Mesenchymal stem cell (in vitro differentiated cells and primary cell): ENCODE measurements around the gene PARD3.

ENCODE experiments used
- DNase-seq: peaks from one replicate; pipeline ENCODE4 v3.0.0-alpha.2; 2013
- H2AFZ ChIP-seq: one replicate; pipeline ENCODE4 v1.6.1; 2013; ENCODE audit warnings: low read depth, mild to moderate bottlenecking, control low read depth, inconsistent platforms, low read length, moderate library complexity
- H2AK5ac ChIP-seq: 2 replicates; pipeline ENCODE4 v1.6.1; 2013; ENCODE audit warnings: low read length, moderate library complexity, mild to moderate bottlenecking, inconsistent platforms; ENCODE audit not compliant: severe bottlenecking
- H2BK120ac ChIP-seq: one replicate; pipeline ENCODE4 v1.6.1; 2013; ENCODE audit warnings: low read depth, mild to moderate bottlenecking, inconsistent platforms, low read length, moderate library complexity
- H2BK12ac ChIP-seq, 2 experiments: one replicate each; pipeline ENCODE4 v1.6.1; 2013; ENCODE audit warnings: inconsistent platforms in 2 of 2, low read length in 2 of 2, mild to moderate bottlenecking in 2 of 2, moderate library complexity in 2 of 2, control low read depth in 1 of 2
- H2BK15ac ChIP-seq: one replicate; pipeline ENCODE4 v1.6.1; 2013; ENCODE audit warnings: mild to moderate bottlenecking, low read depth, inconsistent platforms; ENCODE audit not compliant: poor library complexity, severe bottlenecking
- H2BK5ac ChIP-seq: 2 replicates; pipeline ENCODE4 v1.6.1; 2013; ENCODE audit warnings: low read depth, mild to moderate bottlenecking, low read length, control low read depth, inconsistent platforms; ENCODE audit not compliant: poor library complexity, severe bottlenecking
- H3K14ac ChIP-seq, 2 experiments: one replicate each; pipeline ENCODE4 v1.6.1; 2013; ENCODE audit warnings: inconsistent platforms in 2 of 2, low read length in 2 of 2, control low read depth in 1 of 2, mild to moderate bottlenecking in 1 of 2, moderate library complexity in 1 of 2
- H3K18ac ChIP-seq, 2 experiments: one replicate each; pipeline ENCODE4 v1.6.1; 2013; ENCODE audit warnings: inconsistent platforms in 2 of 2, low read length in 2 of 2, control low read depth in 1 of 2, low read depth in 1 of 2, mild to moderate bottlenecking in 1 of 2
- H3K23ac ChIP-seq, 2 experiments: one replicate each; pipeline ENCODE4 v1.6.1; 2013; ENCODE audit warnings: inconsistent platforms in 2 of 2, low read length in 2 of 2, mild to moderate bottlenecking in 2 of 2, moderate library complexity in 2 of 2, control low read depth in 1 of 2
- H3K27ac ChIP-seq: 2 replicates; pipeline ENCODE4 v1.5.1; 2013; ENCODE audit warnings: mild to moderate bottlenecking, moderate library complexity, low read length, control low read depth, inconsistent platforms; ENCODE audit not compliant: poor library complexity, severe bottlenecking
- H3K27me3 ChIP-seq, 2 experiments: 2 replicates each; pipeline versions ENCODE4 v1.6.1 to v1.7.0; 2013; ENCODE audit warnings: low read length in 2 of 2, mild to moderate bottlenecking in 2 of 2, moderate library complexity in 2 of 2, control low read depth in 1 of 2, inconsistent platforms in 1 of 2; ENCODE audit not compliant: control insufficient read depth in 1 of 2, insufficient read depth in 1 of 2
- H3K36me3 ChIP-seq, 2 experiments: 2 replicates each; pipeline versions ENCODE4 v1.6.1 to v1.7.0; 2013; ENCODE audit warnings: low read length in 2 of 2, control low read depth in 1 of 2, inconsistent platforms in 1 of 2, low read depth in 1 of 2, mild to moderate bottlenecking in 1 of 2; ENCODE audit not compliant: insufficient read depth in 2 of 2, control insufficient read depth in 1 of 2
- H3K4ac ChIP-seq, 2 experiments: one replicate each; pipeline ENCODE4 v1.6.1; 2013; ENCODE audit warnings: inconsistent platforms in 2 of 2, low read length in 2 of 2, mild to moderate bottlenecking in 2 of 2, moderate library complexity in 2 of 2, control low read depth in 1 of 2, low read depth in 1 of 2
- H3K4me1 ChIP-seq: 2 replicates; pipeline ENCODE4 v1.6.1; 2013; ENCODE audit warnings: low read depth, low read length, control low read depth; ENCODE audit not compliant: control insufficient read depth, insufficient read depth
- H3K4me2 ChIP-seq: 2 replicates; pipeline ENCODE4 v1.6.1; 2013; ENCODE audit warnings: low read length, mild to moderate bottlenecking, inconsistent platforms; ENCODE audit not compliant: poor library complexity, severe bottlenecking
- H3K4me3 ChIP-seq, 2 experiments: 2 replicates each; pipeline versions ENCODE4 v1.5.1 to v1.7.0; 2013; ENCODE audit warnings: low read length in 2 of 2, mild to moderate bottlenecking in 2 of 2, control low read depth in 1 of 2, low read depth in 1 of 2; ENCODE audit not compliant: insufficient read depth in 1 of 2
- H3K79me1 ChIP-seq: replicated peaks from 2 replicates; pipeline ENCODE4 v1.6.1; 2013; ENCODE audit warnings: mild to moderate bottlenecking, control low read depth, low read length, inconsistent platforms; ENCODE audit not compliant: poor library complexity, severe bottlenecking
- H3K9ac ChIP-seq: 2 replicates; pipeline ENCODE4 v1.7.0; 2013; ENCODE audit warnings: mild to moderate bottlenecking, low read length, moderate library complexity
- H3K9me3 ChIP-seq: 2 replicates; pipeline ENCODE4 v1.7.0; 2013; ENCODE audit warnings: mild to moderate bottlenecking, low read length; ENCODE audit not compliant: control insufficient read depth
- H4K8ac ChIP-seq: one replicate; pipeline ENCODE4 v1.6.1; 2013; ENCODE audit warnings: inconsistent platforms, mild to moderate bottlenecking, low read length, moderate library complexity
- H4K91ac ChIP-seq: one replicate; pipeline ENCODE4 v1.6.1; 2013; ENCODE audit warnings: mild to moderate bottlenecking, low read length, inconsistent platforms
- WGBS: methylation state at CpG from one replicate; pipeline ENCODE4 v1.1.7; 2013; ENCODE audit warnings: mixed read lengths; 5-methylcytosine and 5-hydroxymethylcytosine counted together

PARD3 gene

DNA sequence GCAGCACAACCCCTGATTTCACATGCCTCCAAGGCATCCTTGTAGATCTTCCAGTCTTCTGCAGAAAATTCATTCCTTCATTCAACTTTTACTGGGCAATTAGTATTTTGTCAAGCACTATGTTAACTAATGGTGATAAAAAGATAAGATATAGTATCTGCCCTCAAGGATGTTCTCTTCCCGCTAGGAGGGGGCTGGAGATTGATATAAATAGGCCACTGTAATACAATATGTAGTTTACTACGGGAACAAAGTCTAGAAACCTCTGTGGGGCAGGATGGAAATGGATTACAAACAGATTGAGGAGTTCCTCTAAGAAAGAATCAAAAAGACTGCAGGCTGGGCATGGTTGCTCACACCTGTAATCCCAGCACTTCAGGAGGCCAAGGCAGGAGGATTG is 10.3 kb upstream of the PARD3 start:
- Histone ChIP-seq H3K4me1 (peaks cover 5% of the 10 kb centered on the region), H3K23ac (no peak overlapping the region), H3K36me3 (no peaks in the 10 kb centered on the region), H3K27me3 (peaks cover 0 to 7% of the 10 kb centered on the region in 2 experiments), H3K4me3 (no peak overlapping the region), H2BK120ac (no peak overlapping the region), H3K4me2 (no peak overlapping the region), H3K79me1 (no peaks in the 10 kb centered on the region), H3K9ac (no peak overlapping the region), H3K27ac (no peak overlapping the region), H2BK12ac (no peak overlapping the region), H3K9me3 (no peaks in the 10 kb centered on the region), H4K8ac (no peak overlapping the region), H3K4ac (no peak overlapping the region), H2BK15ac (no peak overlapping the region), H2AFZ (no peak overlapping the region), H3K14ac (no peak overlapping the region), H2AK5ac (no peak overlapping the region), H4K91ac (no peak overlapping the region), H3K18ac (no peak overlapping the region), H2BK5ac (no peak overlapping the region)
- 78% methylated on average over 2 of the region's 2 CpGs for WGBS
- no peak for DNase-seq

DNA sequence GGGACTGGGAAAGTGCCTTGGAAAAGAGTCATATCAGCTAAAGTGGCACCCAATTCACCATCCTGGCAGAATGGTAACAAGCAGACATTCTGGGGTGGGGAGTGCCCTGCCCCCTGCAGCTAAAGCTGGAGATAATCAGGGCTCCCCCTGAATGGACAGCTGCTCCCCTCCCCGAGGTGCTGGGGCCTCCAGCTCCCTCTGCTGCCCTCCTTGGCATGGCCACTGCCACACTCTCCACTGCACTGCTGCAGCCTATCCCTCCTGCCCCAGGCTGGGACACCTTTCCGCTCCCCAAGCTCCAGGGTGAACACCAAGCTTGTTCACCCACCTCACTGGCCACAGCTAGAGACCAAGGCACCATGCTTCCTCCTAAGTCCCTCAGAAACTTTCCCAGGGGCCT is 9.8 kb upstream of the PARD3 start:
- Histone ChIP-seq H3K27me3 (peaks cover 0 to 6% of the 10 kb centered on the region in 2 experiments), H3K4me1 (peaks cover 5% of the 10 kb centered on the region), H3K18ac (no peak overlapping the region), H2AFZ (no peak overlapping the region), H2BK5ac (no peak overlapping the region), H4K8ac (no peak overlapping the region), H2BK12ac (no peak overlapping the region), H3K79me1 (no peaks in the 10 kb centered on the region), H3K4ac (no peak overlapping the region), H4K91ac (peak overlapping the region; percentile 65), H3K23ac (no peak overlapping the region), H3K27ac (no peak overlapping the region), H3K14ac (no peak overlapping the region), H2BK15ac (no peak overlapping the region), H3K4me2 (no peak overlapping the region), H2BK120ac (no peak overlapping the region), H3K4me3 (no peak overlapping the region), H3K9me3 (no peaks in the 10 kb centered on the region), H2AK5ac (no peak overlapping the region), H3K9ac (no peak overlapping the region), H3K36me3 (no peaks in the 10 kb centered on the region)
- 64% methylated on average over 2 of the region's 2 CpGs for WGBS
- DNase-seq = no peak

DNA sequence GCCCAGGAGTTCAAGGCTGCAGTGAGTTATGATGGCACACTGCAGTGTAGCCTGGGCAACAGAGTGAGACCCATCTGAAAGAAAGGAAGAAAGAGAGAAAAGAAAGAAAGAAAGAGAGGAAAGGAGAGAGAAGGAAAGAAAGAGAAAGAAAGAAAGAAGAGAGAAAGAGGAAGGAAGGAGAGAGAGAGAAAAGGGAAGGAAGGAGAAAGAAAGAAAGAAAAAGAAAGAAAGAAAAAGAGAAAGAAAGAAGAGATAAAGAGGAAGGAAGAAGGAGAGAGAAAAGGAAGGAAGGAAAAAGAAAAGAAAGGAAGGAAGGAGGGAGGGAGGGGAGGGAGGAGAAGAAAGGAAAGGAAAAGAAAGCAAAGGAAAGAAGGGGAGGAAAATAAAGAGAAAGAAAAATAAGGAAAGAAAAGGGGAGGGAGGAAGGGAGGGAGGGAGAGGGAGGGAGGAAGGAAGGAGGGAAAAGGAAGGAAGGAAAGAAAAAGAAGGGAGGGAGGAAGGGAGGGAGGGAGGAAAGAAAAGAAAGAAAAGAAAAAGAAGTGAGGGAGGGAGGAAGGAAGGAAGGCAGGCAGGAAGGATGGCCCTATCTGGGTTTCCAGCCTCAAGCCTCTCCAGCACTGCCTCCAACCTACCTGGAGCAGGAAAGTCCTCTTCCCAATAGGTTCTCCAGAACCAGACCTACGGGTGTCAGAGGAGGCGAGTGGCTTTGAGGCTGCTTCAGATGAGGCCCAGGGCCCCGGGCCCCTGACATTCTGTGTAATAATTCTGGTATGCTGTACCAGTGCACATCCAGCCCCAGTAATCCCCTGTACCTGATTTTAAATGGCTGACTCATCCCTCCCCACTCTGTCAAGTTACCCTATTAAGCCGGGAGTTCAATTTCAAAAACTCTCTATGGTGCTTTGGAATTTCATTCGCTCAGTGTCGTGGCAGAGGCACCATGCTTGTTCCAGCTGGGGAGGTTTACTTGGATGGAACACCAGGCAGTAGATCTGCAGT is 6.8 kb upstream of the PARD3 start:
- Histone ChIP-seq H2AK5ac (no peak overlapping the region), H2BK120ac (no peak overlapping the region), H3K9ac (no peak overlapping the region), H3K36me3 (no peaks in the 10 kb centered on the region), H4K8ac (no peak overlapping the region), H3K4ac (no peak overlapping the region), H4K91ac (no peak overlapping the region), H3K9me3 (no peaks in the 10 kb centered on the region), H3K4me3 (no peak overlapping the region), H2AFZ (no peak overlapping the region), H3K14ac (no peak overlapping the region), H3K4me1 (peaks cover 5% of the 10 kb centered on the region), H3K23ac (no peak overlapping the region), H2BK5ac (no peak overlapping the region), H3K4me2 (no peak overlapping the region), H3K27me3 (peaks cover 0 to 6% of the 10 kb centered on the region in 2 experiments), H2BK12ac (no peak overlapping the region), H3K27ac (no peak overlapping the region), H3K79me1 (peaks cover 2% of the 10 kb centered on the region), H2BK15ac (no peak overlapping the region), H3K18ac (no peak overlapping the region)
- no peak for DNase-seq
- WGBS = 67% methylated on average over 6 of the region's 6 CpGs

DNA sequence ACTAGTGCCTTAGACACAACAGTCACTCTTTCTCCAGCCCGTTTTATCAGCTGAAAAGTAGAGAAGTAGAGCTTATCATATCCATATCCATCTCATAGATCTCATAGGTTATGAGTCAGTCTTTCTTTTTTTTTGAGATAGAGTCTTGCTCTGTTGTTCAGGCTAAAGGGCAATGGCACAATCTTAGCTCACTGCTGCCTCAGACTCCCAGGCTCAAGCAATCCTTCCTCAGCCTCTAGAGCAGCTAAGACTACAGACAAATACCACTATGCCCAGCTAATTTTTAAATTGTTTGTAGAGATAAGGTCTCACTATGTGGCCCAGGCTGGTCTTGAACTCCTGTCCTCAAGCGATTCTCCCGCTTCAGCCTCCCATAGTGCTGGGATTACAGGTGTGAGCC is 2.5 kb upstream of the PARD3 start:
- no peak overlapping the region for H3K14ac ChIP-seq
- no peak overlapping the region for H3K27ac ChIP-seq
- H3K4me3 ChIP-seq = no peak overlapping the region
- no peak overlapping the region for H3K18ac ChIP-seq
- peaks cover 2% of the 10 kb centered on the region for H3K79me1 ChIP-seq
- H3K4ac ChIP-seq = no peak overlapping the region
- no peak overlapping the region for H3K4me2 ChIP-seq
- no peak overlapping the region for H4K8ac ChIP-seq
- no peak overlapping the region for H4K91ac ChIP-seq
- no peak overlapping the region for H2BK12ac ChIP-seq
- peaks cover 11% of the 10 kb centered on the region for H3K4me1 ChIP-seq
- H2BK15ac ChIP-seq = no peak overlapping the region
- no peak overlapping the region for H2AFZ ChIP-seq
- DNase-seq = no peak
- H2AK5ac ChIP-seq = no peak overlapping the region
- H3K9me3 ChIP-seq = no peaks in the 10 kb centered on the region
- H3K36me3 ChIP-seq = no peaks in the 10 kb centered on the region
- no peak overlapping the region for H3K9ac ChIP-seq
- H2BK120ac ChIP-seq = no peak overlapping the region
- 97% methylated on average over 2 of the region's 3 CpGs for WGBS
- no peak overlapping the region for H2BK5ac ChIP-seq
- H3K27me3 ChIP-seq = peaks cover 0 to 6% of the 10 kb centered on the region in 2 experiments
- H3K23ac ChIP-seq = no peak overlapping the region
